ENCODE results near the gene PIAS2. TPM values are rescaled to one million over a fixed set of nuclear protein-coding genes. Genes with fewer than 3 reads are reported as not detected.
"Not testable (repeated sequence)": the region's sequence is repeated elsewhere in the genome, so short reads cannot be mapped to it uniquely, and the experiment has no call there.

The PIAS2 gene
- total RNA-seq, 1 donor from 2014 or later: 8.7 TPM

DNA sequence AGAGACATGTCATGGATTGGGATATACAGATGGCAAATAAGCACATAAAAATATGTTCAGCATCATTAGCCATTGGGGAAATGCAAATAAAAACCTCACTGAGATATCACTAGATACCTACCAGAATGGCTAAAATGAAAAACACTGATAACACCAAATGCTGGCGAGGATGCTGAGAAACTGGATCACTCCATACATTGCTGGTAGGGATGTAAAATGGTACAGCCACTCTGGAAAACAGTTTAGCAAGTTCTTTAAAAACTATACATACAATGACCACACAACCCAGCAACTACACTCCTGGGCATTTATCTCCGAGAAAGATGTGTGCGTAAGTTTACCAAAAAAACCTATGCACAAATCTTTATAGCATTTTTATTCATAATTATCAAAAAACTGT is 13.9 kb downstream of the PIAS2 start:
- DNase-seq (ENCODE audit: low read depth in 2 of 2): no peak

GRCh38 chr18:46899274-46899948 is 17.9 kb downstream of the PIAS2 start:
- DNase-seq (ENCODE audit: low read depth in 2 of 2): no peak

DNA sequence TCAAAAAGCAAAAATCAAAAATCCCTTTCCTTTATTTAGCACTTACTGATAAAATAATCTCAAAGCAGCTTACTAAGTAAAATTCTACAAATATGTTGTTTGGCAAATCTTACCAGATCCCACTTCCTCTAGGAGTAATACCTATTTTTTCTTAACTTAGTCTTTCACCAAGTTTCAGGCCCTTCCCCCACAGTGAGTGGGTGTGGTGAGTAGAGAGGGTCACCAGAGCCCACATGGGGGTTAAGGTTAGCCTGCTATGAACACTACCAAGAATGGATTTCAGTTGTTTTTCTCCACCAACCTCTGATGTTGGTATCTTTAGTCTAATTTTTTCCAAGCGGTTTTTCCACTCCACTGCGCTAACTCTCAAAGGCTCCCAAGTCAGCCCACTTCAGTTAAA is 23.2 kb downstream of the PIAS2 start:
- DNase-seq (ENCODE audit: low read depth in 2 of 2): no peak

DNA sequence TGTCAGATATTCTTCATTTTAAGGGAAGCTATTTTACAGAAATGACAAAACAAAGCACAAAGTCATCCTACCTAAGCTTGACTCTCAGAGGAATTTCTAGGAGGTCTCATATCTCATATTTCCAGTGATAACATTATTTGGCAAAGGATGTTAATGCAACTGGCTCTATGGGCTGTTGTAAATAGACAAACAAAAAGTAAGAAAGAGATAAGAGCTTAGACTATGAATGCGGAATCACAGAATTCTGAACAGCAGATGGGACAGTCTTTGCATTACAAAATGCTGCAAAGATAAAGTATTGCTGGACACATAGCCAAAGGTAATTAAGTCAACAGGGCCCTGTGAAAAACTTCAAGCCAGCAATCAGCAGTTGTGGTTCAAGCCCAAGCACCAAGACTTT is 23.9 kb downstream of the PIAS2 start:
- DNase-seq (ENCODE audit: low read depth in 2 of 2): no peak

GRCh38 chr18:46892842-46893241 is 24.5 kb downstream of the PIAS2 start:
- no peak for DNase-seq (ENCODE audit: low read depth in 2 of 2)

GRCh38 chr18:46891742-46892214 is 25.5 kb downstream of the PIAS2 start:
- DNase-seq (ENCODE audit: low read depth in 2 of 2): peak in 1 of 2 donors; percentile 20

GRCh38 chr18:46888965-46889364 is 28.3 kb downstream of the PIAS2 start:
- no peak for DNase-seq (ENCODE audit: low read depth in 2 of 2)

GRCh38 chr18:46886893-46887292 is 30.4 kb downstream of the PIAS2 start:
- no peak for DNase-seq (ENCODE audit: low read depth in 2 of 2)

DNA sequence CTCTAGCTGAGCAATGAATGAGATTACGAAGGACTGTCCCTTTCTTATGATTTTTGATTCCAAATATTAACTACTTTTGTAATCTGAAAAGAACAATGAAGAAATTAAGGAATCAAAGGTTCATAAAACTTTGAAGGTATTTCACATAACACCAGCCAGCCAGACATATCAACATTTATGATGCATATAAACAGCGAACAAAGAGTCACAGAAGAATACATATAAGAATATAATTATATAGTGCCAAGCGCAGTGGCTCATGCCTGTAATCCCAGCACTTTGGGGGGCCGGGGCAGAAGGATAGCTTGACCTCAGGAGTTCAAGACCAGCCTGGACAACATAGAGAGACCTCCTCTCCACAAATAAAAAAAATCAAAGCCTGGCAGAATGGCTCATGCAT is 34.1 kb downstream of the PIAS2 start:
- DNase-seq (ENCODE audit: low read depth in 2 of 2): no peak

GRCh38 chr18:46877329-46877987 is 39.8 kb downstream of the PIAS2 start:
- DNase-seq (ENCODE audit: low read depth in 2 of 2): no peak

DNA sequence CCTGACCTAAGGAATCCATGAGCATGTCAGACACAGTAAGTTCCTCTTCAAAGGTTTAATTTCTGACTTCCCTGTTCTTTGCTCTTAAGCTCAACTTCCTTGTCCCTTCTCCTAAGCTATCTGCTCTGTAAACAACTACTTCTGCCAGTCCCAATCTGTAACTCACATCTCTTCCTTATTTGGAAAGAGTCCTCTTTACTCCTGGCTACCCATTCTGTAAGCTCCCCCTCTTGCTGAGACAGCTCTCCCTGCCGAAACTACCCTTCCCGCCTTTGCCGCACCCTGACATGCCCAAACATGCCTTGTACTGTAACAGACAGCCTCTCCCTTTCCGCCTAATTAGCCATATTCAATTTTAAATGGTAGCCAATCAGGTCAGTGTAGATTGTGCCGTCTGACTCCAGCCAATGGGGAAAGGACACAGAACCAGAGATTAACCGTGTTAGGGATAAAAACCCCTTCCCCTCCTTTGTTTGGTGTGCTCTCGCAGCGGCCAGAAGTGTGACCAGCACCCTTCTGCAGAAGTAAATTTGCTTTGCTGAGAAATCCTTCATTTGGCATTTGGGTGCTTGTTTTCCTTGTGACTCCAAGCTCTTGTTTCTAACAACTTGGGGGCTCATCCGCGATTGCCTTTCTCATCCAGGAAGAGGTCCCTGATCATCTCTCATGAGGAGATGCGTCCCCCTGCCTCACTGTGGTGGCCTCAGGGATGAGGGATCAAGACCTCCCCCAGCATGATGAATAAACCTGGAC is 49.0 kb downstream of the PIAS2 start:
- no peak for DNase-seq (ENCODE audit: low read depth in 2 of 2)

DNA sequence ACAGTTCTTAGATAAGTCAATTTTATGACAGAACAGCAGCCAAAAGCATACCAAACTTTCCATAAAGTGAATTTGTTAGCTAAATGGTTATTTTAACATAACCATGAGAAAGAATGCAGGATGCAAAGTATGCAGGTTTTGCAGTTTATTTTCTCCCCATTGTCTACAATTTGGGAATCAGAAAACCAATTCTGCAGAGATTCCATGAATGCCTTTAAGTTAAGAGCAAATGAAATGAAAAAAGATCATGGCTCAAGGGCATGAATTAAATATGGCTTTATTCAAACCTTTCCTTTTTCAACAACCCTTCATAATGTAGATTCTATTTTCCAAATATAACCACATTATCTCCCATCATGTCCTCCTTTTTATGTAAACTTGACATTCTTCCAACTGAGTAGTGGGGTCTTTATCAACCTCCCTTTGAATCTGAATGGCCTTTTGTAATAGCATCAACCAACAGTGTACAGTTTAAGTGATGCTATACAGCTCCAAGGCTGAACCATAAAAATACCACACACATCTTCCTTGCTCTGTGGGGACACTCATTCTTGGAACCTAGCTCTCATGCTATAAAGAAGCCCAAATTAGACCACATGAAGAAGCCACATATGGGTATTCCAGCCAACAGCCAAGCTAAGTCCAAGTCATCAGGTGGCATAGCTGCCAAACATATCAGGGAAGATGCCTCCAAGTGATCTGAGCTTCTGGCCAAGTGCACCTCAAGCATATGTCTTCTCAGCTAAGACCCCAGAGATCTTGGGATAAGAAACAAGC is 49.8 kb downstream of the PIAS2 start:
- no peak for DNase-seq (ENCODE audit: low read depth in 2 of 2)

DNA sequence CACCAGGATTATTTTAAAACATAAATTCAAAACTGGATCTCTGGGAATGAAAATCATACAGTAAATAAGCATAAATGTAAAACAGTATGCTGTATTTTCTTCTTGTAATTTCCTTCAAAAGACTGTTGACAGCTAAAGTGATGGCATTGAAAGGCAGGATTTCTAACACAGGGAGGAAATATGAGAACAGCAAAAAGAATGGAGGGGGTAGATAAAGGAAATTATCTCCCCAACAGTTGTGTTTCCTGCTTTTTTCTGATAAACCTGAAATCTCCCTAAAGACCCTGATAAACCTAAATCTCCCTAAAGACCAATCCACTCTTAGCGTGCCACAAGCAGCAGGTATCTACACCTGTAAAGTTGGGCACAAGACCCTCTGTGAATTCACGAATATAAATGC is 50.8 kb downstream of the PIAS2 start:
- DNase-seq (ENCODE audit: low read depth in 2 of 2): no peak

DNA sequence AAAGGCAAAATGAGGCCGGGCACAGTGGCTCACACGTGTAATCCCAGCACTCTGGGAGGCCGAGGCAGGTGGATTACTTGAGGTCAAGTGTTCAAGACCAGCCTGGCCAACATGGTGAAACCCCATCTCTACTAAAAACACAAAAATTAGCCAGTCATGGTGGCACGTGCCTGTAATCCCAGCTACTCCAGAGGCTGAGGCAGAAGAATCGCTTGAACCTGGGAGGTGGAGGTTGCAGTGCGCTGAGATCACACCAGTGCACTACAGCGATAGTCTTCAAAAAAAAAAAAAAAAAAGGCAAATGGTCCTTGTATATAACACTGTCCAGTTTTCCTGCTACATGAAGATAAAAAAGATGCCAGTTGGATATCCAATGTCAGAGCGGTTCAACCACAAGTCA is 52.1 kb downstream of the PIAS2 start:
- DNase-seq (ENCODE audit: low read depth in 2 of 2): not testable (repeated sequence)

GRCh38 chr18:46859855-46860254 is 57.5 kb downstream of the PIAS2 start:
- no peak for DNase-seq (ENCODE audit: low read depth in 2 of 2)

DNA sequence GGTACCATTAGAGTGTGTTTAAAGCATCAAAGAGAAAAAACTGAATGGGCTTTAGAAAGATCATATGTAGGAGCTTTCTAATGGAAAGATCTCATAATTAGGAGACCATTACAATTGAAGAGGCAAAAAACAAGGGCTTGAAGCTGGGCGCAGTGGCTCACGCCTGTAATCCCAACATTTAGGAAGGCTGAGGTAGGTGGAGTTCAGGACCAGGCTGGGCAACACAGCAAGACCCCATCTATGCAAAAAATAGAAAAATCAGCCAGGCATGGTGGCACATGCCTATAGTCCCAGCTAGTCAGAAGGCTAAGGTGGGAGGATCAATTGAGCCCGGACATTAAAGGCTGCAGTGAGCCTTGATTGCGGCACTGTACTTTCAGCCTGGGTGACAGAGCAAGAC is 59.0 kb downstream of the PIAS2 start:
- DNase-seq (ENCODE audit: low read depth in 2 of 2): no peak

DNA sequence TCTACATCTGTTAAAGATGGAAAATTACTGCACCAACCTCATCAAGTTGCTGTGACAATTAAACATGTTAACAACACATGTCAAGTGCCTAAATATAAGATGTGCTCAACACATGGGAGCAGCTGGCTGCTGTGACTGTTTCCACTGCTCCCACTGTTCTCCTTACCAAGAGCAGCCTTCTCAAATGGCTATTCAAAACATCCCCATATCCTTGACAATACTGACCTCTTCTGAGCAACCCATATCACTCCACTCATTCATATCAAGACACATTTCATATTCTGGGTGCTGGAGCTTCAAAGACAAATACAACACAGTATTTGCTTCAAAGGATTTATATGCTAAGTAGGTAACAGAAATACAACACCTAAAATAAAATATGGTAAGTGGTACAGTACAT is 60.3 kb downstream of the PIAS2 start:
- DNase-seq (ENCODE audit: low read depth in 2 of 2): peak; percentile 1 to 12

- no peak for DNase-seq (ENCODE audit: low read depth in 2 of 2)
Observed at GRCh38 chr18:46849007-46849406, 68.3 kb downstream of the PIAS2 start.

- DNase-seq (ENCODE audit: low read depth in 2 of 2): no peak
Observed at GRCh38 chr18:46843372-46843771, 73.9 kb downstream of the PIAS2 start.

- no peak for DNase-seq (ENCODE audit: low read depth in 2 of 2)
Observed at GRCh38 chr18:46842583-46842982, 74.7 kb downstream of the PIAS2 start.

DNA sequence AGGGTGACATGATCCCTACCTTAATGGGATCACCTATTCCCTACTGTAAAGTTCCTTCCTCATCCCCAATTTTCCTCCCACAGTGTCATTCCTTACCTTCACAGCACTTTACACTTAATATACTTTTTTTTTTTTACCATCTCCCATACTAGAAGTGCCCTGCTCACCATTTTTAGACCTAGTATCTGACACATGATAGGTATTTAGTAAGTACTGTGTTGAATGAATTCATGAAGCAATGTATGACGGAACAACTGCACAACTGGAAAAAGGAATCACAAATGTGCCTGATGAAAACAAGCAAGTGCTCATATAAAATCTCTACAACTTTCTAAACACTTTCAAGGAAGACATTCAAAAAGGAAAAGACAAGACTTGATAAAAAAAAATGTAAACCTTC is 83.4 kb downstream of the PIAS2 start:
- DNase-seq (ENCODE audit: low read depth in 2 of 2): no peak

DNA sequence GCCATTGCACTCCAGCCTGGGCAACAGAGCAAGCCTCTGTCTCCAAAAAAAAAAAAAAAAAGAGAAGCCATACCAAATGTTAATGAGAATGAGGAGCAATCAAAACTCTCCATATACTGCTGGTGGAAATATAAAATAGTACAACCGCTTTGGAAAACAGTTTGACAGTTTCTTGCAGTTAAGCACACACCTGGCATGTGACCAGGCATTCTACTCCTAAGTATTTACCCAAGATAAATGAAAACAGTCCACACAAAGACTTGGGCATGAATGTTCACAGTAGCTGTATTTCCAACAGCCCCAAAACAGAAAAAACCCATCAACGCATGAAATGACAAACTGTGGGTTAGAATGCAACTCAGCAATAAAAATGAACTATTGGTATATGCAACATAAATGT is 84.5 kb downstream of the PIAS2 start:
- DNase-seq (ENCODE audit: low read depth in 2 of 2): no peak
